Medulla oblongata (tissue), 1 donor: Measurements from ENCODE around the gene PIK3R3.
A peak's percentile ranks its signal among the peaks of the same experiment; 100 is the strongest.
"Not testable (repeated sequence)": the region's sequence is repeated elsewhere in the genome, so short reads cannot be mapped to it uniquely, and the experiment has no call there.

ENCODE experiments used
- DNase-seq: peaks from one replicate; pipeline ENCODE4 v3.0.0-alpha.2; 2015; ENCODE audit errors: extremely low spot score

PIK3R3 gene

DNA sequence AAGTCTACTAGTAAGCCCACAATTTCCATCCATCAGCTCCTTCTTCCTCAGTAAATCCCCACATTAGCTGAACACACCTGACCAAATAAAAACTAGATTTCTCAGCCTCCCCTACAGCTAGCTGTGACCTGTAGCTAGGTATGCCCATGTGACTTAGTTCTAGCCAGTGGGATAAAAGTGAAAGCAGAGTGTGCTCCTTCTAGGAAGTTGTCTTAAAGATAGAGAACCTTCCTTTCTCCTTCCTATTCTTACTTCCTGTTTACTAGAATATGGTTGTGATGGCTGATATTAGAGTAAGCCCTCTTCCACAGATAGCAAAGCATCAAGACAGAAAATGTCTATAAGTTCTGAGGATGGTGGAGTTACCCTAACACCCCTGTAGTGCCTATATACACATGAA is 67.0 kb downstream of the PIK3R3 start:
- DNase-seq = no peak

DNA sequence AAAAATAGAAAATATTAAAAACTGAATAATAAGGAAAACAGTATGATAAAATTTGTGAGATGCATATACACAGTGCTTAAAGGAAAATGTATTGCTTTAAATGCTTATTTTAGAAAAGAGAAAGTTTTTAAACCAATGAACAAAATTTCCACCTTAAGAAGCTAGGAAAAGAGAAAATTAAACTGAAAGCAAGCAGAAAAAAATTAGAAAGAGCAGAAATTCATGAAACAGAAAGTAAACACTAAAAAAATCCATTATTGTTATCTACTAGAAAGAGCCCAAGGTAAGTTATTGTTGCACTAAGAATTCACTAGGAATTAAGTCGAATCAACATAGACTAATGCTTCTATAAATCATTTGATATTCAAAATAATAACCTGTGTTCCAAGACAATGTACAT is 67.7 kb downstream of the PIK3R3 start:
- DNase-seq = no peak

DNA sequence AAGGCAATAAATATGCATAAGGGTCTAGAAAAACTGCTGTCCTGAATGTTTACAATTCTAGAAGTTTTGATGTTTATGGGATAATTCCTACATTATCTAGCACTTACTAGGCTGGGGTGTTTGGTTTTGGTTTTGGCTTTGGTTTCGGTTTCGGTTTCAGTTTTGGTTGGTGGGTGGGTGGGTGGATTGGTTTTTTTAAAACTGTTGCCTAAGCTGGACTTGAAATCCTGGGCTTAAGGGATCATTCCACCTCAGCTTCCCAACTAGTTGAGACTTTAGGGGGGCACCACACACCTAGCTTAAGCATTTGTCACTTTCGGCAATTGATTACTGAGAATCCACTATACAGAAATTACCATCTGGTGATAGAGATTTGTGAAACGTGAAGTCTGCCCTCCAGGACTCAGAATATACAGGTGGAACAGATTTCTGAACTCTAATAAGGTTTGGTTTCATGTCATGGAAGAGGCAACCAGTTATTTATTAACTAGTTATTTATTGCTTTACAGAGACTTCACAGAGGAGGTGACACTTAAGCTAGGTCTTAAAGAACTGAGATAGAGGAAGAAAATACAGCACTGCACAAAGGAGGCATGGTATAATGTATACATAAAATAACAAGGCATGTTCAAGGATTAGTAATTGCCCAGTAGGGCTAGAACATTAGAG is 69.6 kb downstream of the PIK3R3 start:
- DNase-seq = no peak

DNA sequence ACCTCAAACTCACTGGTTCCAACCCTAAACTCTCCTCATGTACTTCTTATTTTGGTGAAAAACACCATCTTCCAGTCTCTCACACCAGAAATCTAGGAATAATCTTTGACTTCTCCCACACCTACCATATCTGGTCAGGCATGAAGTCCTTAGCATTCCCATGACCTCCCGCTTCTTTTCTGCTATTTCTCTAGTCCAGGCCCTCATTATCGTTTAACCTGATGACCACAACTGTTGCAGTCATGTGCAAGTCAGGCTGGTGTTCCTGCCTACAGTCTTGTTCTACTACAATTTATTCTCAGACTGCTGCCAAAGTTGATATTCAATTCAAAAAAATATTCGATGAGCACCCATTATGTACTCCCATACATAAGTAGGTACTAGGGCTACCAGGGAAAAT is 71.3 kb downstream of the PIK3R3 start:
- DNase-seq = no peak

DNA sequence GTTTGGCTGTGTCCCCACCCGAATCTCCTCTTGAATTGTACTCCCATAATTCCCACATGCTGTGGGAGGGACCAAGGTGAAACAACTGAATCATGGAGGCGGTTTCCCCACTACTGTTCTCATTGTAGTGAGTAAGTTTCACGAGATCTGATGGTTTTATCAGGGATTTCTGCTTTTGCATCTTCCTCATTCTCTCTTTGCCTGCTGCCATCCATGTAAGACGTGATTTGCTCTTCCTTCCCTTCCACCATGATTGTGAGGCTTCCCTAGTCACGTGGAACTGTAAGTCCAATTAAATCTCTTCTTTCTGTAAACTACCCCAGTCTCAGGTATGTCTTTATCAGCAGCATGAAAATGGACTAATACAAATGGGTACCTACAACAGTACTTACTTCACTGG is 73.5 kb downstream of the PIK3R3 start:
- no peak for DNase-seq

DNA sequence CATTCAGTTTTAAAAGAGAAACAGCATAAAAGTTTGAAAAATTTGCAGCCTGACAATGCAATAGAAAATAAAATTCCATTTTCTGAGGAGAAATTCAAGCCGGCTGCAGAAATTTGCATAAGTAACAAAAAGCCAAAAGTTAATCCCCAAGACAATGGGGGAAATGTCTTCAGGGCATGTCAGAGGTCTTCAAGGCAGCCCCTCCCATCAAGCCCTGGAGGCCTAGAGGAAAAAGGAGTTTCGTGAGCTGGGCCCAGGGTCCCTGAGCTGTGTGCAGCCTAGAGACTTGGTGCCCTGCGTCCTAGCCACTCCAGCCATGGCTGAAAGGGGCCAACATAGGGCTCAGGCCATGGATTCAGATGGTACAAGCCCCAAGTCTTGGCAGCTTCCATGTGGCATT is 74.6 kb downstream of the PIK3R3 start:
- no peak for DNase-seq

DNA sequence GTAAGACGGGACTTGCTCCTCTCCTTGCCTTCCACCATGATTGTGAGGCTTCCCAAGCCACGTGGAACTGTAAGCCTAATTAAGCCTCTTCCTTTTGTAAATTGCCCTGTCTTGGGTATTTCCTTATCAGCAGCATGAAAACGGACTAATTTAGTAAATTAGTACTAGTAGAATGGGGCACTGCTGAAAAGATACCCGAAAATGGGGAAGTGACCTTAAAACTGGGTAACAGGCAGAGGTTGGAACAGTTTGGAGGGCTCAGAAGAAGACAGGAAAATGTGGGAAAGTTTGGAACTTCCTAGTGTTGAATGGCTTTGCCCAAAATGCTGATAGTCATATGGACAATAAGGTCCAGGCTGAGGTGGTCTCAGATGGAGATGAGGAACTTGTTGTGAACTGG is 75.2 kb downstream of the PIK3R3 start:
- not testable (repeated sequence) for DNase-seq

DNA sequence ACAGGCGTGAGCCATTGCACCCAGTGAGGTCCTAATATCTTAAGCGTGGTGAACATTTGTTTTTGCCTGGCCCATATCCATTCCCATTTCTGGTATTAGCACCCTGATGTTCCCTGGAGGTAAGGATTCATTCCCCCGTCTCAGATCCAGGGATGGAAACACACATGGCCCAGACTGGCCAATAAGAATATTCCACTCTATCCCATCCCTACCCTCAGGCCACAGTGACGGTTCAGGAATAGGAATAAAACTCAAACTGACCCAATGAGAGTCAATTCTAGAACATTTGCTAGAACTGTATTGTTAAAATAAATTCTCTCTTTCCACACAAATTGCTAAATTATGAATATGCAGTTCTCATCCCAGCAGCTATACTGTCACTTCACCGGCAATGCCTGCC is 76.1 kb downstream of the PIK3R3 start:
- no peak for DNase-seq

DNA sequence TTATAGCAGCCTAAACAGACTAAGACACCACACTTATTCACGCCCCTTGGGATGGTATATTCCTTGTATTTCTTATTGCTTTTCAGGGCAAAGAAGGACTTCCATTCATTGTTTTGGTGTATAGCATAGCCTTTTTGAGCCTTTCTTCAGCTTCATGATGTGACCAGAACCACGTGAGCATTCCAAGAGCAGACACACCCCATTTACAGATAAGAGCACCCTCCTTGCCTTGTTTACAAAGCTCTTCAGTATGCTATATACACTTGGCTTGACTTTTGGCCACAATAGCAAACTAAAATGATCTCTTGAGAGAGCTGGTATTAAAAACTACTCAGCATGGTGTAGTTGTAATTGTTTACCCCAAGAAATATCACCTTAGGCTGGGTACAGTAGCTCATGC is 78.7 kb downstream of the PIK3R3 start:
- no peak for DNase-seq

DNA sequence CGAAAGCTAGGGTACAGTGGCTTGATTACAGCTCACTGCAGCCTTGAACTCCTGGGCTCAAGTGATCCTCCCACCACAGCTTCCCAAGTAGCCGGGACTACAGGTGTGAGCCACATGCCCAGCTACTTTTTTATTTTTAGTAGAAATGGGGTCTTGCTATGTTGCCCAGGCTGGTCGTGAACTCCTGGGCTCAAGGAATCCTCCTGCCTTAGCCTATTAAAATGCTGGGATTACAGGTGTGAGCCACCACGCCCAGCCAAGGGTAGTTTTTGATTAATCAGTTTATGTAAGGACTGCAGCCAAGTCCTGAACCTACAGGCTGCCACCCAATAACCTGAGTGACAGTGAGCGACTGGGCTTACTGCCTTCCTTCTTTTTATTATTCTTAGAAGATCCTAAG is 88.3 kb downstream of the PIK3R3 start:
- no peak for DNase-seq

DNA sequence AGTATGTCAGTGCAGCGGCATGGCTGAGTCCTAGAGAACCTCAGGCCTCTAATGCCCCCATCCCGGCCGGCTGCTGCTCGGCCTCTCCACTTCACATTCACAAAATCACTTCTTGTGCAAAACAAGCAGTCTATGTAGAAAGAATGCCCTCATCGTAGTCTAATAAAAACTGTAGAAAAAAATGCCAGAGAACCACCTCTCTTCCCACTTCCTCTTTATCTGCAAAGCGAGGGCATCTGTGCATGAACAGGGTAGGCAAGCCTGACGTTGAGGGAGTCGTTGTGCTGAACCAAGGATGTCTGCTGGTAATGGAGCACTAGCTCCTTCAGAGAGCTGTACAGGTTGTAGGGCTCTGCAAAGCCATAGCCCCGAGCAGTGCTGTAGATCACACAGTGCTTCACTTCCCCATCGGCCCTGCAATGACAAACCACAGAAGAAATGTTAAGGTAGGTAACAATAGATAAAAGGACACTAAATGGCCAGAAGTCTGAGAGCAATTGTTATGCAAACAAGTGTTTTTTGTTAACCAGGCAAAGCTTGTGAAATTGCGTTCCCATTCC is 88.9 kb downstream of the PIK3R3 start:
- peak; percentile 42 for DNase-seq

DNA sequence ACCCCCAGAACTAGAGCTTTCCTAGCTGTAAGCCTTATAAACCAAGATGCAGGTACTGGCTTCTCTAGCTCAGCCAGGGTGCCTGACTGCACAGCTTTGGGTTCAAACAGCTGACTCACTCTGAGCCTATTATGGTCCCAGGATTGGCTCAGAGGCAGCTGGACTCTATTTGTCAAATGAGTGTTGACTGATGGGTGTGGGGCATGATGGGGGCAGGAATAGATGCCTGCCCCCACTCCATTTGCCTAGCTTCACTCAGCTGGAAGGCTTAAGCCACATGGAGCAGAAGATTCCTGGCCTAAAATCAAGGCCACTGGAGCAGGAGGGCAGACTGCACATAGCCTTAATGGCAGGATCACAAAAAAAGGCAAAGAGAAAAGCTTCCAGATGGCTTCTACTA is 90.5 kb downstream of the PIK3R3 start:
- peak; percentile 59 for DNase-seq

DNA sequence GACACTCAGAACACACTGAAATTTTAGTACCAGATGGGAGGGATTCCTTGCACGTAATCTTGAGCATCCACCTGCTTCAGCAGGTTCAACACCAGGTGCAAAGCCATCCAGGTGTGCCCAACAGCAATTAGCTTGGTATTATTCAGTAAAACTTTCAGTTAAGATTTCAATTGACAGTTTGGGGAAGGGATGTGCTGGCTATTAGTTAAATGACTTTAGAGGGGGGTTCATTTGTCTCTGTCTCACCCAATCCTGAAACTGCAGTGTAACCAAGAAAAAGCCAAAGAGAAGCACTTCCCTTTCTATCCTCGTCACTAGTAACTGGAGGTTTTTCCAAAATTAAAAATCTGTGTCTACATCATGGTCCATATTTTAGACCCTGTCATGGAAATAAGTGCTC is 90.9 kb downstream of the PIK3R3 start:
- no peak for DNase-seq

DNA sequence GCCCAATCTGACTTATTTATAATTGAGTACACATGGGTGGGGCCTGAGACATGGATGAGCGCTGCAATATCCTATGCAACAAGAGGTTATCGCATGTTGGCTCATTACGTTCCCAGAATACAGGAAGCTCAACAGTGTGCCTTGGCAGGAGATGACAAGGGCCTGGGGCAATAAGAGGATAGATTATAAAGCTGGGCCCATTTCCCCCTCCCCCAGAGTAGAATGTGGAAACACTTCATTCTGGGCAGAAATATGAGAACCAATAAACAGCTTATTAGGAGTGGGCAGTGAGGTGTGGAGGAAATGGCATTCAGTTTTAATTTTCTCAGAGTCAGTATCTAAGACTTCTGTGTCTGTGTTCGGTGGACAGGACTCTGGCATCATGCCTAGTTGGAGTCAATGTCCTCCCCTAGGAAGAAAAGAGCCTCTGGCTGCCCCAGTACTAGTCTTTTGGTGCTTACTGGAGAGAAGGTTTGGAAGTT is 92.8 kb downstream of the PIK3R3 start:
- peak; percentile 60 for DNase-seq

DNA sequence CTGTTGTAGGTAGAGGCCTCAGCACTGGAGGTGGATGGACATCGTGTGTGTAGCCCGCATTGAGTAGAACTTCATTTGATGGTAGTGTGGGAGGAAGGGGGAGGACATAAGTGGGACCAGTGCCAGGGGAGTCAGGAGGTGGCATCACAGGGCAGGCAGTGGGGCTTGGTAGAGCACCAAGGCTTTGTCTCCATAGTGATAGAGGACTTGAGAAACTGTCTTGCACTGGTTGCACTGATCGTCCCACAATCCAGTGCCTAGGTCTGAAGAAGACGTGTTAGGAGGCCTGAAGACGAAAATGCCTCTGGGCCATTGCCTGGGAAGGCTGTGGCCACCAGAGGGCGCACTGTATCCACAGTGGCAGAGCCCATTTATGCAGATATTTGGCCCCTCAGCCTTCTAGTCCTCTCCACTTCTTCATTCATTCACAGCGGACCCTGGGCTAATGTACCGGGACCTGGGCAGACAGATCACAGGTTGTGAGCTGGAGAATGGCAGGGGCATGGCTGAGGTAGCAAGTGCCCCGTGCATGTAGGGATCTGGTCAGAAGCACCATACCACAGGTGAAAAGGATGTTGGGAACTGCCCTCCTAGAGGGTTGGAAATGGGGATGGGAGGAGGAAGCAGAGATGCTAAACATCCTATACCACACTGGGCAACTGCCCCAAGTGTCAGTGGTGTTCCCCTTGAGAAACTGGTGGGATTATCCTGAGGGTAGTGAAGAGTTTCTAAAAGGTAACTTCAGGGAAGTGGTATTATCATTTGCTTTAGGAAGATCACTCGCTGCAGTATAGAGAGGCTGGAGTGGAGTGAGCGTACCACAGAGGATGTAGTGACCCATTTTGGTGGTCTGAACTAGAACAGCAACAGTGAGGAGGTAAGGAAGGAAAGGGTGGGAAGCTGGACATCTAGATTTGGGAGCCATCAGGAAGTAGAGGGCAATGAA is 95.3 kb downstream of the PIK3R3 start:
- DNase-seq = peak; percentile 94

DNA sequence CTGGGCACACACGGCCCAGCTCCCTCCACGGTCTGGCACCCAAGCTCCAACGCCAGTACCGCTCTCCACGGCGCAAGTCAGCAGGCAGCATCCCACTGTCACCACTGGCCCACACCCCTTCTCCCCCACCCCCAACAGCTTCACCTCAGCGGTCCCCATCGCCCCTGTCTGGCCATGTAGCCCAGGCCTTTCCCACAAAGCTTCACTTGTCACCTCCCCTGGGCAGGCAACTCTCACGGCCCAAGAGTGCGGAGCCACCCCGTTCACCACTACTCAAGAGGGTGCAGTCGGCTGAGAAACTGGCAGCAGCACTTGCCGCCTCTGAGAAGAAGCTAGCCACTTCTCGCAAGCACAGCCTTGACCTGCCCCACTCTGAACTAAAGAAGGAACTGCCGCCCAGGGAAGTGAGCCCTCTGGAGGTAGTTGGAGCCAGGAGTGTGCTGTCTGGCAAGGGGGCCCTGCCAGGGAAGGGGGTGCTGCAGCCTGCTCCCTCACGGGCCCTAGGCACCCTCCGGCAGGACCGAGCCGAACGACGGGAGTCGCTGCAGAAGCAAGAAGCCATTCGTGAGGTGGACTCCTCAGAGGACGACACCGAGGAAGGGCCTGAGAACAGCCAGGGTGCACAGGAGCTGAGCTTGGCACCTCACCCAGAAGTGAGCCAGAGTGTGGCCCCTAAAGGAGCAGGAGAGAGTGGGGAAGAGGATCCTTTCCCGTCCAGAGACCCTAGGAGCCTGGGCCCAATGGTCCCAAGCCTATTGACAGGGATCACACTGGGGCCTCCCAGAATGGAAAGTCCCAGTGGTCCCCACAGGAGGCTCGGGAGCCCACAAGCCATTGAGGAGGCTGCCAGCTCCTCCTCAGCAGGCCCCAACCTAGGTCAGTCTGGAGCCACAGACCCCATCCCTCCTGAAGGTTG is 97.6 kb downstream of the PIK3R3 start:
- DNase-seq = no peak

DNA sequence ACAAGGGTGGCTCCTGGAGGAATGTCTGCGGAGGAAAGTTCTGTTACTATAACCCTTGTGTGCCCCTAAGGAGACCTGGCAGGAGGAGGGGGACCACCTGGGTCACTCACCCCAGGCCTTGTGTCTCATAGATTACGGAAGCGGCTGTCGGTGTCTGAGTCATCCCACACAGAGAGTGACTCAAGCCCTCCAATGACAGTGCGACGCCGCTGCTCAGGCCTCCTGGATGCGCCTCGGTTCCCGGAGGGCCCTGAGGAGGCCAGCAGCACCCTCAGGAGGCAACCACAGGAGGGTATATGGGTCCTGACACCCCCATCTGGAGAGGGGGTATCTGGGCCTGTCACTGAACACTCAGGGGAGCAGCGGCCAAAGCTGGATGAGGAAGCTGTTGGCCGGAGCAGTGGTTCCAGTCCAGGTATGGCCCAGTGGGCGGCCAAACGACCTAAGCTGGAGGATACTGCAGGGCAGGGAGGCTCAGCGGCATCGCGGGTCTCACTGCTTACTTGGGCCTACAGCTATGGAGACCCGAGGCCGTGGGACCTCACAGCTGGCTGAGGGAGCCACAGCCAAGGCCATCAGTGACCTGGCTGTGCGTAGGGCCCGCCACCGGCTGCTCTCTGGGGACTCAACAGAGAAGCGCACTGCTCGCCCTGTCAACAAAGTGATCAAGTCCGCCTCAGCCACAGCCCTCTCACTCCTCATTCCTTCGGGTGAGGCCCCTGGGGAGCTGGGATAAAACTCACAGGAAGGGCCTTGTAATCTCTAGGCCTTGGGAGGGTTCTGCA is 101.4 kb downstream of the PIK3R3 start:
- no peak for DNase-seq

DNA sequence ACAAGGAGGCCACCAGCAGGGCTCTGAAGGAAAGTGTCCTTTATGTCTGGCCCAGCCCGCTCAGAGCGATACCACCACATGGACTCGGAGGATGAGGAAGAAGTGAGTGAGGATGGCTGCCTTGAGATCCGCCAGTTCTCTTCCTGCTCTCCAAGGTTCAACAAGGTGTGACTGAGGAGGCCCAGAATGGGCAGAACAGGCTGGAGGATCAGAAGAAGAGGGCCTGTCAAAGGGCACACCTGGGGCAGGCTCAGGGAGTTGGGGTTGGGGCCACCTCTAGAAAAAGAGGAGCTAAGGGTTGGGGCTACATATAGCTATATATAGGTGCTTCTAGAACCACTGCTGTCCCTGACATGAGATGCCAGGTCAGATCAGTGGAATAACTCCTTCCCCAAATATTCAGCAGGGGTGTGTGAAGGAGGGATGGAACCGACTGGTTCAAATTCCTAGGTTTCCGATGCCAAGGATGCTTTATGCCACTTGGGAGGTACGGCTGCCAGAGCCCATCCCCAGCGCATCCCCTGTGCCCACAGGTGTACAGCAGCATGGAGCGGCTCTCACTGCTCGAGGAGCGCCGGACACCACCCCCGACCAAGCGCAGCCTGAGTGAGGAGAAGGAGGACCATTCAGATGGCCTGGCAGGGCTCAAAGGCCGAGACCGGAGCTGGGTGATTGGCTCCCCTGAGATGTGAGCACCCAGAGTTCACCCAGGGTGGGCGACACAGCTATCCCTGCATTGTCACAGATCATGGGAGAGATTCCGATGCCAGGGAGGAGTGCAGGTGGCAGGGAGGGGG is 102.2 kb downstream of the PIK3R3 start:
- DNase-seq = no peak

DNA sequence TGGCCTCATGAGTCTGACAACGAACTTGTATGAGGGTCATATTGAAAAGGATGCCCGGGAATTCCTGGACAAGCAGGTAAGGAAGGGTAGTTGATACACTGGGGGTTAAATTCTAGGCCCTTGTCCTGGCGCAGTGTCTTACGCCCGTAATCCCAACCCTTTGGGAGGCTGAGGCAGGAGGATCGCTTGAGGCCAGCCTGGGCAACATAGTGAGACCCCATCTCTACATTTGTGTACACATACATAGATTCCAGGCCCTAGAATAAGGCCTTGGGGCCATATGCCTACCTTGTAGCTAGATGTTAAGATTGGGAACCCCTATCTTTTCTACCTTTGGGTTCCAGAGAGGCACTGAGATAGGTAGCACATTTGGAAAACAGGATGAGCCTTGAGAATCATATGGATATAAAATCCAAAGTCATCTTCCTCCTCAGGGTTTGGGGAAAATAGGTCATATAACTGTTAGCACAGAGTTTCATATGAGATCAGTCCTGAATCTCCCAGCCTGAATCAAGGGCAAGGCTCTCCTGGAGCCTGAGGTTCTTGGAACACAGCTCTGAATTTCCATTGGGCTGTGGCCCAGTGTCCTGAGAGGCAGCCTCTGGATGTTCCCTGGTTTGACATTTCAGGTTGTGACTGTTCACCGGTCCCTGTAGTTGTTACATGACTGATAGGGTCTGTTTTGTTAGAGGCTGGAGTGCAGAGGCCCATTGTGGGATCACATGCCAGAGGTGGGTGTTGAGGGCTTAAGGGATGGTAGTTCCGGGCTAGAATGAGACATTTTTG is 104.4 kb downstream of the PIK3R3 start:
- no peak for DNase-seq
